IMR-90 (cell line): ENCODE measurements around the gene CAMK2D. TPM values are rescaled to one million over a fixed set of nuclear protein-coding genes. Genes with fewer than 3 reads are reported as not detected.

Experiments
- ATAC-seq: fragments of 200-7000 bp; cut with Tn5 transposase; 2 replicates; pipeline ENCODE4 v1.9.1; 2020; ENCODE audit warnings: low read depth, mild to moderate bottlenecking, moderate library complexity
- BruUV-seq: library from RNA; stranded (reverse); fragments of 400-500 nt; replicated peaks from 2 replicates; lab custom pipeline; 2021; lab: Mats Ljungman, UMichigan
- CTCF ChIA-PET: fragments of 300-600 bp; formaldehyde crosslinking; extraction: SDS; loops from one replicate; lab custom pipeline; 2021; ENCODE audit warnings: antibody characterized with exemption; lab: Yijun Ruan, JAX
- POLR2A ChIA-PET: fragments of 300-600 bp; sonication (Branson Sonifier 250); formaldehyde crosslinking; loops from one replicate; lab custom pipeline; 2022; ENCODE audit warnings: antibody characterized with exemption; ENCODE audit not compliant: unreplicated experiment; lab: Charles Lee
- DNase-seq: peaks from one replicate; pipeline ENCODE4 v3.0.0; 2013
- H2AFZ ChIP-seq: replicated peaks from 2 replicates; pipeline ENCODE3; 2013; ENCODE audit warnings: low read length, mild to moderate bottlenecking; ENCODE audit not compliant: poor library complexity
- H2AK5ac ChIP-seq: 2 replicates; pipeline ENCODE4 v1.6.1; 2013; ENCODE audit warnings: low read depth, low read length, inconsistent platforms
- H2AK9ac ChIP-seq: replicated peaks from 2 replicates; pipeline ENCODE3; 2013; ENCODE audit warnings: mild to moderate bottlenecking, low read depth, low read length, moderate library complexity; ENCODE audit not compliant: poor library complexity
- H2BK120ac ChIP-seq: 2 replicates; pipeline ENCODE4 v1.6.1; 2013; ENCODE audit warnings: low read depth, low read length, inconsistent platforms
- H2BK15ac ChIP-seq: 3 replicates; pipeline ENCODE4 v1.6.1; 2013; ENCODE audit warnings: low read depth, low read length, inconsistent platforms
- H2BK20ac ChIP-seq: 2 replicates; pipeline ENCODE4 v1.6.1; 2013; ENCODE audit warnings: low read depth, mild to moderate bottlenecking, inconsistent platforms, low read length, moderate library complexity
- H2BK5ac ChIP-seq: 2 replicates; pipeline ENCODE4 v1.6.1; 2013; ENCODE audit warnings: mild to moderate bottlenecking, low read depth, low read length, inconsistent platforms; ENCODE audit not compliant: poor library complexity, severe bottlenecking
- H3K14ac ChIP-seq: replicated peaks from 2 replicates; pipeline ENCODE4 v1.6.1; 2013; ENCODE audit warnings: low read depth, low read length, inconsistent platforms
- H3K18ac ChIP-seq: 2 replicates; pipeline ENCODE4 v1.6.1; 2013; ENCODE audit warnings: low read depth, low read length, control low read depth
- H3K23ac ChIP-seq: 2 replicates; pipeline ENCODE4 v1.6.1; 2013; ENCODE audit warnings: low read depth, low read length, inconsistent platforms
- H3K27ac ChIP-seq: 2 replicates; pipeline ENCODE4 v1.5.1; 2013; ENCODE audit warnings: mild to moderate bottlenecking, control low read depth, low read length; ENCODE audit not compliant: insufficient read depth
- H3K27me3 ChIP-seq: 2 replicates; pipeline ENCODE4 v1.6.1; 2013; ENCODE audit warnings: low read length; ENCODE audit not compliant: control insufficient read depth, insufficient read depth
- H3K36me3 ChIP-seq: 2 replicates; pipeline ENCODE4 v1.6.1; 2013; ENCODE audit warnings: low read length, mixed read lengths; ENCODE audit not compliant: control insufficient read depth, insufficient read depth
- H3K4ac ChIP-seq: 2 replicates; pipeline ENCODE4 v1.6.1; 2013; ENCODE audit warnings: low read depth, low read length, inconsistent platforms
- H3K4me1 ChIP-seq: 2 replicates; pipeline ENCODE4 v1.6.1; 2013; ENCODE audit warnings: low read length, mixed read lengths; ENCODE audit not compliant: control insufficient read depth, insufficient read depth
- H3K4me2 ChIP-seq: 2 replicates; pipeline ENCODE4 v1.6.1; 2013; ENCODE audit warnings: low read depth, mild to moderate bottlenecking, control low read depth, low read length, moderate library complexity
- H3K4me3 ChIP-seq: 2 replicates; pipeline ENCODE4 v1.5.1; 2013; ENCODE audit warnings: low read depth, mild to moderate bottlenecking, control low read depth, low read length, moderate library complexity; ENCODE audit not compliant: insufficient read depth
- H3K56ac ChIP-seq: 2 replicates; pipeline ENCODE4 v1.6.1; 2013; ENCODE audit warnings: low read length, inconsistent platforms; ENCODE audit not compliant: insufficient read depth; ENCODE audit errors: extremely low read depth
- H3K79me1 ChIP-seq, 2 experiments: 2 replicates each; pipeline ENCODE4 v1.6.1; 2013; ENCODE audit warnings: low read length in 2 of 2, inconsistent platforms in 1 of 2, low read depth in 1 of 2
- H3K9ac ChIP-seq: 2 replicates; pipeline ENCODE4 v1.6.1; 2013; ENCODE audit warnings: low read depth, low read length, control low read depth
- H3K9me1 ChIP-seq: 2 replicates; pipeline ENCODE4 v1.6.1; 2013; ENCODE audit warnings: low read length, inconsistent platforms; ENCODE audit not compliant: insufficient read depth
- H3K9me3 ChIP-seq: 2 replicates; pipeline ENCODE4 v1.6.1; 2013; ENCODE audit warnings: low read length; ENCODE audit not compliant: control insufficient read depth, insufficient read depth
- H4K20me1 ChIP-seq: 2 replicates; pipeline ENCODE4 v1.6.1; 2013; ENCODE audit warnings: low read length, inconsistent platforms; ENCODE audit not compliant: insufficient read depth
- H4K5ac ChIP-seq: 2 replicates; pipeline ENCODE4 v1.6.1; 2013; ENCODE audit warnings: mild to moderate bottlenecking, low read depth, low read length, control low read depth
- H4K8ac ChIP-seq, 2 experiments: 2 replicates each; pipeline ENCODE4 v1.6.1; 2013; ENCODE audit warnings: low read depth in 2 of 2, low read length in 2 of 2, control low read depth in 1 of 2, inconsistent platforms in 1 of 2
- H4K91ac ChIP-seq: 2 replicates; pipeline ENCODE4 v1.6.1; 2013; ENCODE audit warnings: low read depth, low read length, inconsistent platforms; ENCODE audit not compliant: insufficient read depth
- BHLHE40 ChIP-seq: fragments of 150-350 bp; IDR thresholded peaks from 2 replicates; pipeline ENCODE4 v1.6.1; 2016; ENCODE audit warnings: mild to moderate bottlenecking, low read depth, low read length
- CEBPB ChIP-seq: IDR thresholded peaks from 2 replicates; pipeline ENCODE4 v1.6.1; 2012; ENCODE audit warnings: low read depth, low read length, improper control_type of control experiment
- CHD1 ChIP-seq: IDR thresholded peaks from 2 replicates; pipeline ENCODE4 v1.6.1; 2012; ENCODE audit warnings: low read depth, low read length, improper control_type of control experiment
- FOS ChIP-seq: fragments of 150-350 bp; IDR thresholded peaks from 2 replicates; pipeline ENCODE4 v1.6.1; 2016; ENCODE audit warnings: low read depth, low read length
- MAFK ChIP-seq: IDR thresholded peaks from 2 replicates; pipeline ENCODE4 v1.6.1; 2012; ENCODE audit warnings: low read depth, low read length, improper control_type of control experiment
- MAZ ChIP-seq: IDR thresholded peaks from 2 replicates; pipeline ENCODE4 v1.6.1; 2012; ENCODE audit warnings: low read depth, mild to moderate bottlenecking, low read length, improper control_type of control experiment, moderate library complexity, borderline replicate concordance
- MXI1 ChIP-seq: IDR thresholded peaks from 2 replicates; pipeline ENCODE4 v1.6.1; 2012; ENCODE audit warnings: low read depth, mild to moderate bottlenecking, low read length, moderate library complexity, borderline replicate concordance
- NFE2L2 ChIP-seq: fragments of 150-350 bp; IDR thresholded peaks from 2 replicates; pipeline ENCODE4 v1.6.1; 2016; ENCODE audit warnings: low read depth, mild to moderate bottlenecking, low read length
- POLR2A ChIP-seq: IDR thresholded peaks from 2 replicates; pipeline ENCODE4 v1.6.1; 2012; ENCODE audit warnings: mild to moderate bottlenecking, low read depth, low read length
- RAD21 ChIP-seq: IDR thresholded peaks from 2 replicates; pipeline ENCODE4 v1.6.1; 2012; ENCODE audit warnings: low read length, improper control_type of control experiment
- RCOR1 ChIP-seq: IDR thresholded peaks from 2 replicates; pipeline ENCODE4 v1.6.1; 2012; ENCODE audit warnings: mild to moderate bottlenecking, low read length, improper control_type of control experiment; ENCODE audit not compliant: insufficient replicate concordance
- RFX5 ChIP-seq: IDR thresholded peaks from 2 replicates; pipeline ENCODE4 v1.8.0; 2012; ENCODE audit warnings: low read depth, mild to moderate bottlenecking, low read length, moderate library complexity
- SMC3 ChIP-seq: fragments of 150-350 bp; IDR thresholded peaks from 2 replicates; pipeline ENCODE4 v1.6.1; 2016; ENCODE audit warnings: low read depth, mild to moderate bottlenecking, antibody characterized with exemption, low read length, moderate library complexity
- WGBS, 2 experiments: methylation state at CpG; one replicate each; pipeline versions ENCODE4 v1.1.5 to v1.1.7; 2013; ENCODE audit warnings: missing lambda C conversion rate in 2 of 2; ENCODE audit not compliant: insufficient read length in 1 of 2; ENCODE audit errors: extremely low coverage in 2 of 2; 5-methylcytosine and 5-hydroxymethylcytosine counted together
- dilution Hi-C: fragments of 300-500 bp; cut with HindIII; formaldehyde crosslinking; loops from one replicate; pipeline ENCODE4 v1.14.3; 2018; ENCODE audit warnings: low sequenced_read_pairs; ENCODE audit not compliant: unreplicated experiment
- in situ Hi-C: fragments of 300-500 bp; cut with MboI; formaldehyde crosslinking; loops from 3 replicates; pipeline ENCODE4 v1.14.3; 2019; ENCODE audit warnings: low sequenced_read_pairs, inconsistent platforms, mixed read lengths
- intact Hi-C: fragments of 100-400 bp; cut with micrococcal nuclease; formaldehyde crosslinking; loops from 2 replicates; pipeline ENCODE4 v1.10.0; 2022
- polyA plus RNA-seq, 3 experiments: library from polyadenylated mRNA; depleted of rRNA; stranded (reverse); fragments of >200 nt; gene quantifications; 2 replicates each; pipeline ENCODE4 v1.2.3, GENCODE V29; 2012; ENCODE audit warnings: low replicate concordance in 1 of 3
- total RNA-seq: library from RNA; depleted of rRNA; stranded (reverse); fragments of >200 nt; gene quantifications from 2 replicates; pipeline ENCODE4 v1.2.3, GENCODE V29; 2012
- TF ChIP-seq, protein P1 (sequence below): conservative IDR thresholded peaks from 2 replicates; pipeline ENCODE4 v1.5.1; 2012; ENCODE audit warnings: mild to moderate bottlenecking, low read depth, low read length, improper control_type of control experiment
- TF ChIP-seq, protein P2 (sequence below): fragments of 150-350 bp; IDR thresholded peaks from 2 replicates; pipeline ENCODE4 v1.6.1; 2017; ENCODE audit warnings: mild to moderate bottlenecking, antibody characterized with exemption, low read length, low read depth
- TF ChIP-seq, protein P3 (sequence below): fragments of 150-350 bp; IDR thresholded peaks from 2 replicates; pipeline ENCODE4 v1.6.1; 2016; ENCODE audit warnings: low read depth, mild to moderate bottlenecking, low read length, moderate library complexity, borderline replicate concordance

Gene CAMK2D
- total and polyA plus RNA-seq, 2 of the 4 experiments (the other 2 are of a cell fraction) = 44.6 to 156 TPM

DNA sequence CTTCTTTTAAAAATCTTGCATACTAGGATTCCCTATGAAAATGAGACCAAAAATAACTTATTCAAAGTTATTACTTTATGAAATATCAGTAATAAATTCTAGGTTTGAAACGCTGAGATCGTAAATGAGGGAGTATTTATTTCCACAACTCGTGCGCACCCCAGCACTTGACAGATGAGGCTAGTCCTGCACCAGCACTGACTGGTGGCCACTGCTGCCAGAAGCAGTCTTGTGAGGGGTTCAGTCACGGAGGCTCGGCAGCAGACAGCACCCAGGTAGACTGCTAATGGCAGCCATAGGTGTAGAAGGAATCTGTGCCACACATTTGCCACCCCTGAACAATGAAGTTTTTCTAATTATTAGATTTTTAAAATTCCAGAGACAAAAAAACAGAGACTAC lies 248.7 kb downstream of the CAMK2D start:
- H3K4me1 ChIP-seq = no peaks in the 10 kb centered on the region
- CTCF ChIA-PET = no interaction called here
- no peaks in the 10 kb centered on the region for H3K9me1 ChIP-seq
- POLR2A ChIA-PET = no interaction called here
- no peak overlapping the region for H2BK15ac ChIP-seq
- no peak overlapping the region for H4K8ac ChIP-seq
- no peak overlapping the region for H2BK120ac ChIP-seq
- no peak overlapping the region for H3K18ac ChIP-seq
- no peak overlapping the region for H3K23ac ChIP-seq
- H3K4me3 ChIP-seq = no peak overlapping the region
- no peak overlapping the region for H2AK9ac ChIP-seq
- no peak for ATAC-seq
- peaks cover 18% of the 10 kb centered on the region for H3K36me3 ChIP-seq
- H3K9me3 ChIP-seq = no peaks in the 10 kb centered on the region
- no peak overlapping the region for H2BK5ac ChIP-seq
- no peak overlapping the region for H3K14ac ChIP-seq
- WGBS, 2 experiments = no CpG with 5 or more reads among the region's 6 CpGs
- intact Hi-C loops = loop anchor here (10.0 kb wide), 1 partner anchor 118 kb away; no protein-coding TSS in a partner anchor
- H3K27ac ChIP-seq = no peak overlapping the region
- no peak overlapping the region for H3K4ac ChIP-seq
- no peak overlapping the region for H2AK5ac ChIP-seq
- no peaks in the 10 kb centered on the region for H4K20me1 ChIP-seq
- no peak overlapping the region for H3K9ac ChIP-seq
- no TSS peak for BruUV-seq
- no peak overlapping the region for H3K56ac ChIP-seq
- H2AFZ ChIP-seq = no peak overlapping the region
- DNase-seq = no peak
- no peak for TF ChIP-seq RFX5
- no peak for TF ChIP-seq RCOR1
- TF ChIP-seq POLR2A = no peak
- TF ChIP-seq, protein P1, sequence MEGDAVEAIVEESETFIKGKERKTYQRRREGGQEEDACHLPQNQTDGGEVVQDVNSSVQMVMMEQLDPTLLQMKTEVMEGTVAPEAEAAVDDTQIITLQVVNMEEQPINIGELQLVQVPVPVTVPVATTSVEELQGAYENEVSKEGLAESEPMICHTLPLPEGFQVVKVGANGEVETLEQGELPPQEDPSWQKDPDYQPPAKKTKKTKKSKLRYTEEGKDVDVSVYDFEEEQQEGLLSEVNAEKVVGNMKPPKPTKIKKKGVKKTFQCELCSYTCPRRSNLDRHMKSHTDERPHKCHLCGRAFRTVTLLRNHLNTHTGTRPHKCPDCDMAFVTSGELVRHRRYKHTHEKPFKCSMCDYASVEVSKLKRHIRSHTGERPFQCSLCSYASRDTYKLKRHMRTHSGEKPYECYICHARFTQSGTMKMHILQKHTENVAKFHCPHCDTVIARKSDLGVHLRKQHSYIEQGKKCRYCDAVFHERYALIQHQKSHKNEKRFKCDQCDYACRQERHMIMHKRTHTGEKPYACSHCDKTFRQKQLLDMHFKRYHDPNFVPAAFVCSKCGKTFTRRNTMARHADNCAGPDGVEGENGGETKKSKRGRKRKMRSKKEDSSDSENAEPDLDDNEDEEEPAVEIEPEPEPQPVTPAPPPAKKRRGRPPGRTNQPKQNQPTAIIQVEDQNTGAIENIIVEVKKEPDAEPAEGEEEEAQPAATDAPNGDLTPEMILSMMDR = no peak
- TF ChIP-seq MAFK = no peak
- TF ChIP-seq CEBPB = no peak
- TF ChIP-seq, protein P2, sequence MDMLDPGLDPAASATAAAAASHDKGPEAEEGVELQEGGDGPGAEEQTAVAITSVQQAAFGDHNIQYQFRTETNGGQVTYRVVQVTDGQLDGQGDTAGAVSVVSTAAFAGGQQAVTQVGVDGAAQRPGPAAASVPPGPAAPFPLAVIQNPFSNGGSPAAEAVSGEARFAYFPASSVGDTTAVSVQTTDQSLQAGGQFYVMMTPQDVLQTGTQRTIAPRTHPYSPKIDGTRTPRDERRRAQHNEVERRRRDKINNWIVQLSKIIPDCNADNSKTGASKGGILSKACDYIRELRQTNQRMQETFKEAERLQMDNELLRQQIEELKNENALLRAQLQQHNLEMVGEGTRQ = no peak
- TF ChIP-seq NFE2L2 = no peak
- no peak for TF ChIP-seq MXI1
- no peak for TF ChIP-seq CHD1
- TF ChIP-seq SMC3 = no peak
- TF ChIP-seq MAZ = no peak
- TF ChIP-seq, protein P3, sequence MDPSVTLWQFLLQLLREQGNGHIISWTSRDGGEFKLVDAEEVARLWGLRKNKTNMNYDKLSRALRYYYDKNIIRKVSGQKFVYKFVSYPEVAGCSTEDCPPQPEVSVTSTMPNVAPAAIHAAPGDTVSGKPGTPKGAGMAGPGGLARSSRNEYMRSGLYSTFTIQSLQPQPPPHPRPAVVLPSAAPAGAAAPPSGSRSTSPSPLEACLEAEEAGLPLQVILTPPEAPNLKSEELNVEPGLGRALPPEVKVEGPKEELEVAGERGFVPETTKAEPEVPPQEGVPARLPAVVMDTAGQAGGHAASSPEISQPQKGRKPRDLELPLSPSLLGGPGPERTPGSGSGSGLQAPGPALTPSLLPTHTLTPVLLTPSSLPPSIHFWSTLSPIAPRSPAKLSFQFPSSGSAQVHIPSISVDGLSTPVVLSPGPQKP = no peak
- TF ChIP-seq RAD21 = no peak
- no peak for TF ChIP-seq FOS
- no peak for TF ChIP-seq BHLHE40
- H3K79me1 ChIP-seq = no peaks in the 10 kb centered on the region; a peak in 1 of 4 replicates
- H3K4me2 ChIP-seq = no peak overlapping the region
- no peak overlapping the region for H4K91ac ChIP-seq
- H3K27me3 ChIP-seq = no peaks in the 10 kb centered on the region
- H2BK20ac ChIP-seq = no peak overlapping the region
- dilution Hi-C loops = no loop called here
- in situ Hi-C loops = no loop called here
- H4K5ac ChIP-seq = no peak overlapping the region
